K562 (cell line): Measurements from ENCODE around the gene IQCN. TPM values are rescaled to one million over a fixed set of nuclear protein-coding genes. Genes with fewer than 3 reads are reported as not detected.
A peak's percentile ranks its signal among the peaks of the same experiment; 100 is the strongest.

Source experiments
- BRD4 ChIP-seq: fragments of 200-600 bp; sonication (generic); IDR thresholded peaks from 2 replicates; pipeline ENCODE4 v1.6.1; 2017; ENCODE audit warnings: inconsistent platforms
- BRD9 ChIP-seq: fragments of 450-650 bp; IDR thresholded peaks from 2 replicates; pipeline ENCODE4 v1.6.1; 2018; ENCODE audit warnings: low read depth; ENCODE audit not compliant: partially characterized antibody
- CCNT2 ChIP-seq: IDR thresholded peaks from 2 replicates; pipeline ENCODE4 v1.6.1; 2011; ENCODE audit warnings: borderline replicate concordance, low read depth, mild to moderate bottlenecking, moderate library complexity, mixed read lengths, low read length; ENCODE audit not compliant: insufficient read length; ENCODE audit errors: extremely low read depth
- ERF ChIP-seq: fragments of 450-650 bp; formaldehyde crosslinking; IDR thresholded peaks from 2 replicates; pipeline ENCODE4 v1.4.0; 2020; ENCODE audit warnings: mild to moderate bottlenecking, mixed read lengths
- FOSL1 ChIP-seq: fragments of 200-800 bp; sonication (Bioruptor generic); conservative IDR thresholded peaks from 2 replicates; pipeline ENCODE4 v1.6.1; 2016; ENCODE audit warnings: missing genetic modification characterization, missing compliant biosample characterization
- FUS ChIP-seq: fragments of 200-400 bp; formaldehyde crosslinking; optimal IDR thresholded peaks from 2 replicates; pipeline ENCODE3; 2017; ENCODE audit warnings: low read depth, low read length
- KAT8 ChIP-seq: fragments of 450-650 bp; IDR thresholded peaks from 2 replicates; pipeline ENCODE4 v1.6.1; 2016; ENCODE audit warnings: low read depth, mild to moderate bottlenecking
- MIER1 ChIP-seq: fragments of 450-650 bp; IDR thresholded peaks from 2 replicates; pipeline ENCODE4 v1.6.1; 2016; ENCODE audit warnings: antibody characterized with exemption, mild to moderate bottlenecking, low read depth
- NFXL1 ChIP-seq: fragments of 450-650 bp; formaldehyde crosslinking; IDR thresholded peaks from 2 replicates; pipeline ENCODE4 v1.4.0; 2021; ENCODE audit warnings: mild to moderate bottlenecking
- POLR2H ChIP-seq: IDR thresholded peaks from 2 replicates; pipeline ENCODE4 v1.6.1; 2016; ENCODE audit warnings: missing genetic modification characterization, low read depth, mild to moderate bottlenecking, control low read depth, missing compliant biosample characterization, moderate library complexity
- TEAD1 ChIP-seq, 2 experiments: fragments of 450-650 bp in 1 of 2; sonication (generic) in 1 of 2; formaldehyde crosslinking; IDR thresholded peaks; 2 replicates each; pipeline versions ENCODE4 v1.4.0 to v1.8.0; 2020 to 2022; ENCODE audit warnings: mild to moderate bottlenecking in 2 of 2, missing genetic modification reagents in 1 of 2
- TRIM24 ChIP-seq, 2 experiments: fragments of 450-650 bp; IDR thresholded peaks; 2 replicates each; pipeline ENCODE4 v1.6.1; 2016
- polyA plus RNA-seq, 8 experiments: library from polyadenylated mRNA; depleted of rRNA in 4 of 8; stranded (reverse) in 5 of 8; unstranded in 3 of 8; fragments of >200 nt; fragmentation: Nextera tagmentation in 2 of 8; fragmentation: Illumina TruSeq in 1 of 8; extraction: Ambion mirVana in 2 of 8; extraction: Trizol in 1 of 8; gene quantifications; 2 replicates each; pipeline versions ENCODE4 v1.2.1 to v1.2.3, GENCODE V29; 2011 to 2014; ENCODE audit warnings: inconsistent platforms in 1 of 8, missing spikeins in 1 of 8
- total RNA-seq, 7 experiments: library from RNA; depleted of rRNA in 6 of 7; stranded (reverse); fragments of >200 nt in 6 of 7; fragmentation: Illumina TruSeq in 2 of 7; extraction: Trizol in 2 of 7; gene quantifications; 2 replicates each; pipeline versions ENCODE4 v1.2.1 to v1.2.3, GENCODE V29; 2011 to 2021; ENCODE audit warnings: low replicate concordance in 1 of 7
- TF ChIP-seq, protein P1 (sequence below), 2 experiments: fragments of 450-650 bp; formaldehyde crosslinking in 1 of 2; IDR thresholded peaks; 2 replicates each; pipeline versions ENCODE4 v1.4.0 to v1.6.1; 2014 to 2020; ENCODE audit warnings: mild to moderate bottlenecking in 2 of 2, borderline replicate concordance in 1 of 2, low read depth in 1 of 2
- TF ChIP-seq, protein P2 (sequence below): IDR thresholded peaks from 2 replicates; pipeline ENCODE4 v1.6.1; 2016; ENCODE audit warnings: missing genetic modification characterization, missing compliant biosample characterization
- TF ChIP-seq, protein P3 (sequence below): fragments of 200-400 bp; formaldehyde crosslinking; IDR thresholded peaks from 2 replicates; pipeline ENCODE4 v1.6.1; 2017; ENCODE audit warnings: mild to moderate bottlenecking, low read depth, low read length, moderate library complexity

Gene IQCN
- total and polyA plus RNA-seq, 9 of the 15 experiments (the other 6 are each of a cell fraction or from before 2014, with no cell fraction given) = 0.01 to 0.07 (median 0.04) TPM; not detected in 3

DNA sequence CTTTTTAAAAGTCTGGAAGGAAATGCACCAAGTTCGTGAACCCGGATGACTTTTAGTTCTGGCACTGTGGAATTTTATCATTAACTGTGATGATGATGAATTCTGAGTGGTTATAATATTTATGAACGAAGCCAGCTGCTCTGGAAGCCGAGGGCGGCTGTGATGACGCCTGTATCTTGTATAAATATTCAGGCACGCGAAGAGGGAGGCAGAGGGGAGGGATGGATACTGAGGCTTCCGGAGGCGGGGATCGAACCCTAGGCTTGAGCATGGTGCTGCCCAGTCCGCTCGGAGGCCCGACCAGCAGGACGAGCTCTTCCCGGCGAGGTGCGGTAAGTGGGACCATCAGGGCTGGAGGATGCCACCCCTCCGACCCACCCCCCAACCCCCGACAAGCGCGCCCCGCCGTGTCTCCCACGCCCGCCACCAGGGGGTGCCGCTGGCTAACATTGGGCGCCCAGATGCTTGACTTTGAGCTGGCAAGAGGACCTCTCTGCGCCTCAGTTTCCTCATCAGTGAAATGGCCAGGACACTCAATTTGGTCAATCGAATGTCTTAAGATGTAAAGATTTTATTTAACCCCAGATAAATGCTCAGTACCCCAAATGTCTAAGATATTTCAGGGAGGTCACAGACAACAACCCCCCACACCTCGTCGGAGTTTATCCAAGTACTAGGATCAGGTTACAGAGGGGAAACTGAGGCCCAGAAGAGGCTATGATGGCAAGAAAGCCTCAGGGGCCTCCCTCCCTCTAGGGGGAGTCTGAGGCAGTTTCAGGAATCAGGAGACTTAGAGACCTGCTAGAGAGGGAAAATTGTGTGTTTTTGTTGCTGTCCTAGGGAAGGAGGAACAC, 65.9 kb downstream of the IQCN start (continued):
- TF ChIP-seq, protein P1, sequence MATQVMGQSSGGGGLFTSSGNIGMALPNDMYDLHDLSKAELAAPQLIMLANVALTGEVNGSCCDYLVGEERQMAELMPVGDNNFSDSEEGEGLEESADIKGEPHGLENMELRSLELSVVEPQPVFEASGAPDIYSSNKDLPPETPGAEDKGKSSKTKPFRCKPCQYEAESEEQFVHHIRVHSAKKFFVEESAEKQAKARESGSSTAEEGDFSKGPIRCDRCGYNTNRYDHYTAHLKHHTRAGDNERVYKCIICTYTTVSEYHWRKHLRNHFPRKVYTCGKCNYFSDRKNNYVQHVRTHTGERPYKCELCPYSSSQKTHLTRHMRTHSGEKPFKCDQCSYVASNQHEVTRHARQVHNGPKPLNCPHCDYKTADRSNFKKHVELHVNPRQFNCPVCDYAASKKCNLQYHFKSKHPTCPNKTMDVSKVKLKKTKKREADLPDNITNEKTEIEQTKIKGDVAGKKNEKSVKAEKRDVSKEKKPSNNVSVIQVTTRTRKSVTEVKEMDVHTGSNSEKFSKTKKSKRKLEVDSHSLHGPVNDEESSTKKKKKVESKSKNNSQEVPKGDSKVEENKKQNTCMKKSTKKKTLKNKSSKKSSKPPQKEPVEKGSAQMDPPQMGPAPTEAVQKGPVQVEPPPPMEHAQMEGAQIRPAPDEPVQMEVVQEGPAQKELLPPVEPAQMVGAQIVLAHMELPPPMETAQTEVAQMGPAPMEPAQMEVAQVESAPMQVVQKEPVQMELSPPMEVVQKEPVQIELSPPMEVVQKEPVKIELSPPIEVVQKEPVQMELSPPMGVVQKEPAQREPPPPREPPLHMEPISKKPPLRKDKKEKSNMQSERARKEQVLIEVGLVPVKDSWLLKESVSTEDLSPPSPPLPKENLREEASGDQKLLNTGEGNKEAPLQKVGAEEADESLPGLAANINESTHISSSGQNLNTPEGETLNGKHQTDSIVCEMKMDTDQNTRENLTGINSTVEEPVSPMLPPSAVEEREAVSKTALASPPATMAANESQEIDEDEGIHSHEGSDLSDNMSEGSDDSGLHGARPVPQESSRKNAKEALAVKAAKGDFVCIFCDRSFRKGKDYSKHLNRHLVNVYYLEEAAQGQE (IDR thresholded peaks at IDR 0.05; ENCODE audit: borderline replicate concordance) = peak; percentile 78
- TF ChIP-seq, protein P1 (CRISPR knock-in tag; IDR thresholded peaks at IDR 0.05; ENCODE audit: low read depth) = no peak
- TF ChIP-seq, protein P2, sequence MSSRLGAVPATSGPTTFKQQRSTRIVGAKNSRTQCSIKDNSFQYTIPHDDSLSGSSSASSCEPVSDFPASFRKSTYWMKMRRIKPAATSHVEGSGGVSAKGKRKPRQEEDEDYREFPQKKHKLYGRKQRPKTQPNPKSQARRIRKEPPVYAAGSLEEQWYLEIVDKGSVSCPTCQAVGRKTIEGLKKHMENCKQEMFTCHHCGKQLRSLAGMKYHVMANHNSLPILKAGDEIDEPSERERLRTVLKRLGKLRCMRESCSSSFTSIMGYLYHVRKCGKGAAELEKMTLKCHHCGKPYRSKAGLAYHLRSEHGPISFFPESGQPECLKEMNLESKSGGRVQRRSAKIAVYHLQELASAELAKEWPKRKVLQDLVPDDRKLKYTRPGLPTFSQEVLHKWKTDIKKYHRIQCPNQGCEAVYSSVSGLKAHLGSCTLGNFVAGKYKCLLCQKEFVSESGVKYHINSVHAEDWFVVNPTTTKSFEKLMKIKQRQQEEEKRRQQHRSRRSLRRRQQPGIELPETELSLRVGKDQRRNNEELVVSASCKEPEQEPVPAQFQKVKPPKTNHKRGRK (tag) = no peak
- TF ChIP-seq ERF (CRISPR knock-in tag) (no peak), MIER1 (no peak), BRD9 (no peak), KAT8 (no peak), CCNT2 (no peak), TRIM24 (IDR thresholded peaks at IDR 0.05) (no peak), BRD4 (no peak), POLR2H (tag) (no peak), NFXL1 (CRISPR knock-in tag) (no peak), FOSL1 (no peak), TEAD1 (CRISPR knock-in tag; IDR thresholded peaks at IDR 0.05) (no peak), FUS (no peak)
- TF ChIP-seq, protein P3, sequence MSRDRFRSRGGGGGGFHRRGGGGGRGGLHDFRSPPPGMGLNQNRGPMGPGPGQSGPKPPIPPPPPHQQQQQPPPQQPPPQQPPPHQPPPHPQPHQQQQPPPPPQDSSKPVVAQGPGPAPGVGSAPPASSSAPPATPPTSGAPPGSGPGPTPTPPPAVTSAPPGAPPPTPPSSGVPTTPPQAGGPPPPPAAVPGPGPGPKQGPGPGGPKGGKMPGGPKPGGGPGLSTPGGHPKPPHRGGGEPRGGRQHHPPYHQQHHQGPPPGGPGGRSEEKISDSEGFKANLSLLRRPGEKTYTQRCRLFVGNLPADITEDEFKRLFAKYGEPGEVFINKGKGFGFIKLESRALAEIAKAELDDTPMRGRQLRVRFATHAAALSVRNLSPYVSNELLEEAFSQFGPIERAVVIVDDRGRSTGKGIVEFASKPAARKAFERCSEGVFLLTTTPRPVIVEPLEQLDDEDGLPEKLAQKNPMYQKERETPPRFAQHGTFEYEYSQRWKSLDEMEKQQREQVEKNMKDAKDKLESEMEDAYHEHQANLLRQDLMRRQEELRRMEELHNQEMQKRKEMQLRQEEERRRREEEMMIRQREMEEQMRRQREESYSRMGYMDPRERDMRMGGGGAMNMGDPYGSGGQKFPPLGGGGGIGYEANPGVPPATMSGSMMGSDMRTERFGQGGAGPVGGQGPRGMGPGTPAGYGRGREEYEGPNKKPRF = no peak
